GM19452 (cell line): Measurements from ENCODE around the gene ZBTB11.
"Not testable (repeated sequence)": the region's sequence is repeated elsewhere in the genome, so short reads cannot be mapped to it uniquely, and the experiment has no call there.

Experiments used
- ATAC-seq: cut with Tn5 transposase; IDR thresholded peaks from one replicate; pipeline ENCODE4 v1.9.1; 2021; ENCODE audit not compliant: unreplicated experiment

Gene ZBTB11

GRCh38 chr3:101691685-101692671, 15.0 kb upstream of the ZBTB11 start:
- ATAC-seq = not testable (repeated sequence)

- peak; percentile 48 for ATAC-seq
These were observed 14.0 kb upstream of the ZBTB11 start for GRCh38 chr3:101690972-101691371.

- ATAC-seq = no peak
These were observed 12.4 kb upstream of the ZBTB11 start for GRCh38 chr3:101689286-101689685.

GRCh38 chr3:101687142-101687931, 10.4 kb upstream of the ZBTB11 start:
- ATAC-seq = no peak

- ATAC-seq = no peak
These were observed 9.0 kb upstream of the ZBTB11 start for GRCh38 chr3:101685870-101686307.

- no peak for ATAC-seq
These were observed 8.1 kb upstream of the ZBTB11 start for GRCh38 chr3:101685050-101685400.

GRCh38 chr3:101680466-101680865, 3.5 kb upstream of the ZBTB11 start:
- no peak for ATAC-seq

- not testable (repeated sequence) for ATAC-seq
These were observed 1.9 kb upstream of the ZBTB11 start for GRCh38 chr3:101678837-101679236.

GRCh38 chr3:101677436-101678286, 729 bp upstream of the ZBTB11 start:
- no peak for ATAC-seq

- ATAC-seq = peak; percentile 84
These were observed 642 bp downstream of the ZBTB11 start for GRCh38 chr3:101676216-101676764.

GRCh38 chr3:101675709-101676215, 1.2 kb downstream of the ZBTB11 start:
- no peak for ATAC-seq

- ATAC-seq = no peak
These were observed 2.4 kb downstream of the ZBTB11 start for GRCh38 chr3:101674518-101674917.

GRCh38 chr3:101673953-101674352, 3.0 kb downstream of the ZBTB11 start:
- ATAC-seq = no peak

- ATAC-seq = no peak
These were observed 5.9 kb downstream of the ZBTB11 start for GRCh38 chr3:101671014-101671413.

GRCh38 chr3:101667844-101668243, 9.1 kb downstream of the ZBTB11 start:
- ATAC-seq = no peak

GRCh38 chr3:101667331-101667730, 9.6 kb downstream of the ZBTB11 start:
- ATAC-seq = no peak

- no peak for ATAC-seq
These were observed 11.1 kb downstream of the ZBTB11 start for GRCh38 chr3:101665851-101666250.

- no peak for ATAC-seq
These were observed 11.6 kb downstream of the ZBTB11 start for GRCh38 chr3:101665357-101665756.

- ATAC-seq = no peak
These were observed 16.2 kb downstream of the ZBTB11 start for GRCh38 chr3:101660714-101661113.

- ATAC-seq = no peak
These were observed 20.3 kb downstream of the ZBTB11 start for GRCh38 chr3:101656651-101657050.
